GM15510 (cell line): ENCODE data around the gene KCNIP4.

Experiments used
- POLR2A ChIP-seq: IDR thresholded peaks from 3 replicates; pipeline ENCODE4 v1.6.1; 2011; ENCODE audit warnings: borderline replicate concordance; ENCODE audit not compliant: insufficient read length; ENCODE audit errors: extremely low read depth

Gene KCNIP4

DNA sequence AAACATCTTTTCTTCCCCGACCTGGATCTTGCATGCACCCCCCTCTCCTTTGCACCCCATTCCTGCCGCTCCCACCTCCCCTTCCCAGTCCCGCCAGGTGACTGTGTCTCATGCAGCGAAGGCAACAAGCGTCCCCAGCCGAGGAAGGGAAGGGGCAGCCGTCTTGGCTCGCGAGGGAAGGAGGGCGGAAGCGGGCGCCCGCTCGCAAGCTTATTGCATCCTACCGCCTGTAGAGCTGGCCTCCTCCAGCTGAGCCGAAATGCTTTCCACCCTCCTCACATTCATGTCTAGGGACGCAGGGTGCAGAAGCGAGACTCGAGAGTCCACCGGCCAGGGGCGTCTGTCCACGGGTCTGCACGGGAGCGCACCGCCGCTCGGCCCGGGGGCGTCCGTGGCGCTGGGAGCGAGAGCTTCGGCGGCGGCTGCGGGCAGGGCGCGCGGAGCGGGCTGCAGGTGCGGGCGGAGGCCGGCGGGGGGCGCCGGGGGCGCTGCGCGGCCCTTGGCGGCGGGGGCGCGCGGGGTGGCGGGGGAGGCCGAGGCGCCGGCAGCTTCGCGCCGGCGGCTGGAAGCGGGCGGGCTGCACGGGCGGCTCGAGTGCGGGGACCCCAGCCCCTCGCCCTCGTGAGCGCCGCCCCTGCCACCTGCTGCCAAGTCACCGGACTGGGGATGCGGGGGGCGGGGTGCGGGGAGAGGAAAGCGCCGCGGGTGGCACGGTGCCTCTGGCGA lies at the start of gene KCNIP4:
Gene KCNIP4 (minus strand): TSS at position 426 of the 726 bp plus-strand sequence.
- no peak for TF ChIP-seq POLR2A

DNA sequence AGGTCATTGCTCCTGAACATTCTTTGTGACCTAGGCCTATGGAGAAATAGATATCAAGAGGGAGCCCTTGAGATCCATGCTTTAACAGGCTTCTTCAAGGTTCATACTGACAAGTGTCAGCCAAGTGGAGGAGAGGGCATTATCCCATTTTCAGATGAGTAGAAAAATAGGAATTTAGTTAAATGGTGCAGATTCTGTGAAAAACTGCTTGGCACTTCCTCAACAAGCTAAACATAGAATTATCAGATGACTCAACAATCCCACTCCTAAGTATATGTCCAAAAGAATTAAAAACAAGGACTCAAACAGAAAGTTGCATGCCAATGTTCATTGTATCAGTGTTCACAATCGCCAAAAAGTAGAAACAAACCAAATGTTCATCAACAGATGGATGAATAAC lies 43.8 kb upstream of the KCNIP4 start:
- TF ChIP-seq POLR2A, result no peak

DNA sequence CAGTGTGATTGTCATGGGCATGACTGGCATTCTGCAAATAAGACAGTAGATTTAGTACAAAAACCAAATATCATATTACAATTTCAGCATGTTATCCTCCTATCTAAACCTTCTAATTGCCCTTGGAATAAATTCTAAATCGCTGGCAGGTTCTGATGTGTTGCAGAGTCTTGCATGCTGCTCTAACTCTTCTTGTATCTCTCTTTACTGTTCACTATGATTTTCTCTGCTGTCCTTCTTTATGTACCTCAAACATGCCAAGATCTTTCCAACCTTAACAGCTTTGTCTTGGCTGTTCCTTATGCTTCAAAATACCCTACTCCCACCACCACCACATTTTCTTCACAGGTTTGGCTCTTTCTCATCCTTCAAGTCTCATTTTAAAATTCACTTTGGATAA lies 43.0 kb upstream of the KCNIP4 start:
- no peak for TF ChIP-seq POLR2A

DNA sequence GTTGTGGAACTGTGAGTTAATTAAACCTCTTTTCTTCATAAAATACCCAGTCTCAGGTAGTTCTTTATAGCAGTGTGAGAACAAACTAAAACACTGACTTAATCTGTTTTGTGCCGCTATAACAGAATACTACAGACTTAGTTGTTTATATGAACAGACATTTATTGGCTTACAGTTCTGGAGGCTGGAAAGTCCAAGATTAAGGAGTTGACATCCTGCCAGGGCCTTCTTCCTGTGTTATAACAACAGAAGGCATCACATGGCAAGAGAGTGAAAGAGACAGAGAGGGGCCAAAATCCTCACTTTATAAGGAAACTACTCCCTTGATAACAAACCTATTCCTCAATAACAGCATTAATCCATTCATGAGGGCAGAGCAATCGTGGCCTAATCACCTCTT lies 42.5 kb upstream of the KCNIP4 start:
- no peak for TF ChIP-seq POLR2A

DNA sequence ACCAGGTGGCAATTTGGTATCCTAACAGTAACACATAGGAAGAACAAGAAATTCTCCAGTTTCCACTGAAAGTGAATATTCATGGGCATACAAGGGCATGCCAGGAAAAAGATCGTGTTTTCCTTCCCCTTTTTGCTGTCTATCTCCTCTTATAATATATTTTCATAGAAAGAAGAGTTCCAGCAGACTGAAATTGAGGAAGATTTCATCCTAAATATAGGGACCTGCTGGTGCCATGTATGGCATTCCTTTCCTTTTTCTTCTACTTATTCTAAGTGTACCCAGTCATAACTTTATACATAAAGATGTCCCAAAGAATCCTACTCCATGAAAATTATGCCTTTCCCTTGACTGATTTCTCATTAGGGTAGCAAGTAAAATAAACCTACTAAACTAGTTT lies 40.8 kb upstream of the KCNIP4 start:
- no peak for TF ChIP-seq POLR2A

DNA sequence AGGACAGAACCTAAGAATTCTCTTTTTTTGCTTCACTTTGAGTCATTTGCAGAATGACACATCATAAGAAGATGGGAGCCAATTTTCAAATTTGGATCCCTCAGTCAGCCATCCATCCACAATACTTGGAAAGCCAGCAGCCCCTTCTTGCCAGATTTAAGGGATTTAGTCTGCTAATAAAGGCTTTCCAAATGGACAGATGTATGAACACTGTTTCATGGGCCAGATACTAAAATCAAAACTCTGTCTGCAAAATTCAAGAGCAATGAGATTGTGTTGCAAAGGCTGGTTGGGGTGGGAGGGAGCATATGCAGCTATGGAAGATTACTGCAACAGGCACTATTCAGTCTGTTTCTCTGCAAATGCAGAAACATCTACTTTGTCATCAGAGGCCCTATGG lies 37.7 kb upstream of the KCNIP4 start:
- no peak for TF ChIP-seq POLR2A

DNA sequence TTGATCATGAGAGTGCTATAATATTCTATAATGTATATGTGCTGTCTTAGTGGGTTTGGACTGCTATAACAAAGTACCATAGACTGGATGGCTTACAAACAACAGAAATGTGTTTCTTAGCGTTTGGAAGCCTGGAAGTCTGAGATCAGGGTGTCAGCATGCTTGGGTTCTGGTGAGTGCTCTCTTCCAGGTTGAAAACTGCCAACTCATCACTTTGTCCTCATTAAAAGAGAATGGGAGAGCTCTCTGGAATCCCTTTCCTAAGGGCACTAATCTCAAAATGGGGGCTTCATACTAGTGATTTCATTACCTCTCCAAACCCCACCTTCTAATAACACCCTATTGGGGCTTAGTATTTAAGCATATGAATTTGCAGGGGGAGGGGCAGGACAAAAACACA lies 33.5 kb upstream of the KCNIP4 start:
- TF ChIP-seq POLR2A, result no peak

DNA sequence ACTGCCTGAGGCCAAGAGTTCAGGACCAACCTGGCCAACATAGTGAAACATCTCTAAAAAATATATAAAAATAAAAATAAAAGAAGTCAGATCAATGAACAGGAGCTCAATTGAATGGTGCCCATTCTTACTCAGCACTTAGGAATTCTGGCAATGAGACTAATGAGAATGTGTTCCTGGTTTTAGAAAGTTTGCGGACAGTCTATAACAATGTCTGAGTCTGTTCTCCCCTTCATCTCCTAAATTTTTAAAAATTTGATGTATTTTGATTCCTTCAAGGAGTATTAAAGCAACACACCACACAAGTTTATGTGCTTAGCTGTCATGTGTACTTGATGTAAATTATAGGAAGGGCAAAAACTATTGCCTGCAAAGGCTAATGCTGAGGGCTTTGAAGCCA lies 30.6 kb upstream of the KCNIP4 start:
- TF ChIP-seq POLR2A, result no peak

DNA sequence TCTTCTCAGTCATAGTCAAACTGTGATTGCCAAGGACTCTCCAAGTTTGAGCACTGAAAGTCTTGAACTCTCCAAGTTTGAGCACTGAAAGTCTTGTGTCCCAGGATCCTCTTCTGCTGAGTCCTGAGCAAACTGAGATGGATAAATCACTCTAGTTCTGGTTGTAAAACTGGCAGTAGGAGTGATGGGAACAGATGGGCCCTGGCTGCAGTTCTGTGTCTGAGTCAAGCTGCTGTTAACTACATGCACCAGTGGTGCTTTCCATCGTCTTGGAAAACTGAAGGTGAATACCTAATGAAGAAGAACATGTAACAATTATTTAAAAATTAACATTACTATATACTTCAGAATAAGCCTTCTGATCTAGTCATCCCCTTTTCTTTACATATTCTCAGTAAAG lies 27.6 kb upstream of the KCNIP4 start:
- no peak for TF ChIP-seq POLR2A

DNA sequence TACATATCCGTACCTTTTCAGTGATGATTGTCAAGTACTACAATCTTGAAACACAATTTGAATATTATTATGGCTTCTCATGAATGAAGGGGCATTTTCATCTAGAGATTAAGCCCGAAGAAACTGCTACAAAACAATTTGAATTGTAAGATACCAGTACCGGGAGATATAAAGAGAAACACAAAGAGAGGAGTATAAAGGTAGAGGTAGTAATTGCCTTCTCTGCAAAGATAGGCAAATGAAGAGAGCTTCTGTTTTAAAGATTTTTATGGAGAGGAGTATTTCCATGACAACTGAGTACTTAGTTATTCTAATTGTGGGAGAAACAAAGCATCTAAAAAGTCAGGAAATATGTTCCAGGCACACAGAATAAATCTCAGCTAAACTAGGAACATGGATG lies 25.3 kb upstream of the KCNIP4 start:
- TF ChIP-seq POLR2A, result no peak

DNA sequence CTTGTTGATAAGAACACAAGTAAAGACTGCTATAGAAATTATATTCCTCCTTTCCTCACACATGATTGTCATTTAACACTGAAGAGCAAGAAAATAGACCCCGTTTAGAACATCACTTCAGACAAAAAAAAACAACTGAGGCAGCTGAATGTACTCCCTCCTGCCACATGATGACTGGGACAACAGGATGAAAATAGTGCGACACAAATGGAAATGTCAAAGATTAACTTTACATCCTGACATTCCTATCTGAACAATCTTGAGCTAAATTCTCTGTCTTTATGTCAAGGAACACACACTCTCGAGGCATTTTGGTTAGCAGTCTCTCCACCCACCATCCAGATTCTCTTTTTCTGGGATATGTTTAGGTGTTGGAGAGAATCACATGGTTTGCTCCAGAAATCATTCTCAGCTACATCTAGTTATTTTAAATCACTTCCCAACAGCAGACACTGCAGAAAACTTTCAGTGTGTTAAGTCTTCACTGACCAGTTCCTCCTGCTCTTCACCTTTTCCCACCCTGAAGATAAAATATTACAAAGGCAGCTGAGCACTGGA lies 16.3 kb upstream of the KCNIP4 start:
- no peak for TF ChIP-seq POLR2A

DNA sequence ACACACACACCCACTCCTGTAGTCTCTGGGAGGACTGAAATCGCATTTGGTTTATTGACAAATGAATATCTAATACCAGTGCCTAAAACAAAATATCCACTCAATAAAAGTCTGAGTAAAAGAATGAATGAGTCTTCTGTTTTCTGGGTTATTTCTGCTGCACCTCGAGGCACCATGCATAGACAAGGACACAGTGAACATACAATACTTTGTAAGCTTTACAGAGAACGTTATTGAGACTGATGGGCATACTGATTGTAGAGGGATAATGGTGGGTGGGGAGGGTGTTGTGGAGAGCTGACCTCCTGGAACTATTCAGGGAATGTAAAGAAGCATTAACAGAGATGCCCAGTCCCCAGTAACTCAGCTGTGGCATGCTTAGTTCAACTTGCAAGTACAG lies 14.1 kb upstream of the KCNIP4 start:
- TF ChIP-seq POLR2A, result no peak

DNA sequence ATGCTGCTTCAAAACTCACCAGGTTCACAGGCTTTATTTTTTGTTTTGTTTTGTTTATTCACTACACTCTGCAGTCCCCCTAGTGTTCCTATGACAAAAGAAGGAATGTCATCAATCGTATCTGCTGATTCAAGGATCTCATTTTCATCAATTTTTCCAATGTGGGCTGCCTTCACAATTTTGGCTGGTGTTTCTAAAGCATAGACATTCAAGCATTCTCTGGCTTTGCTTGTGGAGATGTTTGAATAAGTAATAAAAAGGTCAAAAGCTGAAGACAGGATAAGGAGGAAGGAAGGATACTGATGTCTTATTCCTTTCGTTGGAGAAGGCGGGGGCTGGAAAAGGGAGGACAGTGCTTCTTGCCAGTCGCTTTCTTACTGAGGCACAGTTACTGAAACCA lies 12.2 kb upstream of the KCNIP4 start:
- no peak for TF ChIP-seq POLR2A

DNA sequence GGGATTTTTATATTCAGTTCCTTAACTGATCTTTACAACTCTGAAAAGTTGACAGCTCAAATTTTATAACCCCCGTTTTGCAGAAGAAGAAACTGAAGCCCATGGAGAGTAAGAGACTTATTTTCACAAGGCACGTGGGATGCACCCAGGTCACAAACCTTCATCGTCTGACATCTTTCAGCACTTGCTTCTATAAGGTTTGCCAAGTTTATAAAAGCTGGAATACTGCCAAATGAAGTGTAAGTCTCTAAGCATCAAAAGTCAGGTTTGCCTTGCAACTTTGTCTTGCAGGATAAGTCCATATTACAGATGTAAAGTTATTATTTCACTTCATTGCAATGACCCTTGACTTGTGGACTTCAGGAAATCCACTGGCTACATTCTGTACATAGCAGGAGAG lies 6.3 kb upstream of the KCNIP4 start:
- TF ChIP-seq POLR2A, result no peak

DNA sequence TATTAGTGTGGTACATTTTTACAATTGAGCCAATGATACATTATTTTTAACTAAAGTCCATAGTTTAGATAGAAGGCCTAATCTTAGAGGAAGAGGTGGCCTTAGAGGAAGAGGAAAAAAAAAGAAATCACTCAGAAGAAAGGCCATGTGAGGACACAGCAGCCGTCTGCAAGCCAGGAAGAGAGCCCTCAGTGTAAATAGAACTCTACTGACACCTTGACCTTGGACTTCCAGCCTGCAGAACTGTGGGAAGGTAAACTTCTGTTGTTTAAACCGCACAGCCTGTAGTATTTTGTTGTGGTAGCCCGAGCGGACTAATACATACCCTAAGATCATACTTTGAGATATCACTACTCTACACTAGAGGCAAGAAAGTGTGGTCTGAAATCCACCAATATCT lies 5.1 kb upstream of the KCNIP4 start:
- TF ChIP-seq POLR2A, result no peak

DNA sequence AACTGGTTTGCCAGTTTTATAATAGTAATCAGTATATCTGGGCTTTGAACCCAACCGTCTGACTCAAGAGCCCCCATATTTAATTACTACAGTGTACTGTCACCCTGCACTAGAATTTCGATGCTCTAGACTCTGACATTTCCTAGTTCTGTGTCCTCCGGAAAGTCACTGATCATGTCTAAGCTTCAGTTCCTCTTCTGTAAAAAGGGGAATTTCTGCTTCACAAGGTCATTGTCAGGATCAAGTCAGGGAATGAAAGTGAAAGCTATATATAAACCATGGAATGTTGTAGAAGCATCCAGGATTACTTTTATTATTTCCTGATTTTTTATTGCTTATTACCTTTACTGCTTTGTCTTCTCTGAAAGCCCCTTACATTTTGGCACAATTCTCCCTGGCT lies 4.0 kb upstream of the KCNIP4 start:
- no peak for TF ChIP-seq POLR2A
